ENCODE results near the gene PRUNE2.

DNA sequence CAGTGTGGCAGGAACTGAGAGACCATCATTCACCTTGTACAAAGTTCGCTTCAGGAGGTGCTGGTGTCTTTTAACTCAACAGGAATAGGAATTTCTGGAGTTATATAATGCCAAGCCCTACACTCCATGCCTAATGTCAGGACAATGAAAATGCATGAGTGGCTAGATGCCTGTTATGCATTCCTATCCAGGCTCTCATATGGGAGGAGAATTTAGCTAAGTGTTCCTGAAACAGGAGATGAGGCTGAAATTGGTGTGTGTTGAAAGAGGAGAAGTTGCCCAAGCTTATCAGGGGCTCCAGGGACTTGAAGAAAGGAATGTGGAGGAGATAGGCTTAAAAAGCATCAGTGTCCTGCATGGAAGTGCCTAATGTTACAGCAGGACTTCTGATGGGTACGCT is 26.8 kb upstream of the PRUNE2 start:
- TF ChIP-seq, protein P1, sequence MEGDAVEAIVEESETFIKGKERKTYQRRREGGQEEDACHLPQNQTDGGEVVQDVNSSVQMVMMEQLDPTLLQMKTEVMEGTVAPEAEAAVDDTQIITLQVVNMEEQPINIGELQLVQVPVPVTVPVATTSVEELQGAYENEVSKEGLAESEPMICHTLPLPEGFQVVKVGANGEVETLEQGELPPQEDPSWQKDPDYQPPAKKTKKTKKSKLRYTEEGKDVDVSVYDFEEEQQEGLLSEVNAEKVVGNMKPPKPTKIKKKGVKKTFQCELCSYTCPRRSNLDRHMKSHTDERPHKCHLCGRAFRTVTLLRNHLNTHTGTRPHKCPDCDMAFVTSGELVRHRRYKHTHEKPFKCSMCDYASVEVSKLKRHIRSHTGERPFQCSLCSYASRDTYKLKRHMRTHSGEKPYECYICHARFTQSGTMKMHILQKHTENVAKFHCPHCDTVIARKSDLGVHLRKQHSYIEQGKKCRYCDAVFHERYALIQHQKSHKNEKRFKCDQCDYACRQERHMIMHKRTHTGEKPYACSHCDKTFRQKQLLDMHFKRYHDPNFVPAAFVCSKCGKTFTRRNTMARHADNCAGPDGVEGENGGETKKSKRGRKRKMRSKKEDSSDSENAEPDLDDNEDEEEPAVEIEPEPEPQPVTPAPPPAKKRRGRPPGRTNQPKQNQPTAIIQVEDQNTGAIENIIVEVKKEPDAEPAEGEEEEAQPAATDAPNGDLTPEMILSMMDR (IDR thresholded peaks at IDR 0.05), result no peak
- TF ChIP-seq POLR2A (IDR thresholded peaks at IDR 0.05), result no peak

Data from Peyer's patch (tissue), 4 donors.